GM23248 (cell line): Measurements from ENCODE around the gene LIMS2. TPM values are rescaled to one million over a fixed set of nuclear protein-coding genes. Genes with fewer than 3 reads are reported as not detected.

Experiments
- DNase-seq: peaks from one replicate; pipeline ENCODE4 v3.0.0-alpha.2; 2015
- H2AFZ ChIP-seq: fragments of 200-600 bp; sonication (generic); 2 replicates; pipeline ENCODE4 v1.6.1; 2016; ENCODE audit warnings: antibody characterized with exemption
- H3F3A ChIP-seq: fragments of 200-600 bp; sonication (generic); 2 replicates; pipeline ENCODE4 v1.6.1; 2016; ENCODE audit warnings: mild to moderate bottlenecking, antibody characterized with exemption, mixed run types; ENCODE audit not compliant: insufficient read depth
- H3K27ac ChIP-seq: fragments of 200-600 bp; sonication (generic); 2 replicates; pipeline ENCODE4 v1.5.1; 2016; ENCODE audit warnings: mild to moderate bottlenecking
- H3K27me3 ChIP-seq: fragments of 200-600 bp; sonication (generic); replicated peaks from 2 replicates; pipeline ENCODE4 v1.6.1; 2016; ENCODE audit warnings: mild to moderate bottlenecking; ENCODE audit not compliant: insufficient read depth
- H3K36me3 ChIP-seq: fragments of 200-600 bp; sonication (generic); 2 replicates; pipeline ENCODE4 v1.6.1; 2016; ENCODE audit warnings: low read depth, mild to moderate bottlenecking
- H3K4me1 ChIP-seq: fragments of 200-600 bp; sonication (generic); 2 replicates; pipeline ENCODE4 v1.6.1; 2016; ENCODE audit warnings: mild to moderate bottlenecking; ENCODE audit not compliant: insufficient read depth
- H3K4me2 ChIP-seq: fragments of 200-600 bp; sonication (generic); one replicate; pipeline ENCODE4 v1.6.1; 2016; ENCODE audit warnings: mild to moderate bottlenecking; ENCODE audit not compliant: unreplicated experiment
- H3K4me3 ChIP-seq: fragments of 200-600 bp; sonication (generic); 2 replicates; pipeline ENCODE4 v1.5.1; 2016; ENCODE audit warnings: mild to moderate bottlenecking
- H3K79me2 ChIP-seq: fragments of 200-600 bp; sonication (generic); 2 replicates; pipeline ENCODE4 v1.6.1; 2016; ENCODE audit warnings: mild to moderate bottlenecking; ENCODE audit not compliant: insufficient read depth
- H3K9ac ChIP-seq: fragments of 200-600 bp; sonication (generic); 2 replicates; pipeline ENCODE4 v1.6.1; 2016; ENCODE audit warnings: mild to moderate bottlenecking
- H3K9me2 ChIP-seq: fragments of 200-600 bp; sonication (generic); 2 replicates; pipeline ENCODE4 v1.6.1; 2016; ENCODE audit warnings: mixed run types, mild to moderate bottlenecking, moderate library complexity; ENCODE audit not compliant: insufficient read depth
- H3K9me3 ChIP-seq: fragments of 200-600 bp; sonication (generic); one replicate; pipeline ENCODE4 v1.6.1; 2017; ENCODE audit warnings: low read depth
- H4K20me1 ChIP-seq: fragments of 200-600 bp; sonication (generic); 2 replicates; pipeline ENCODE4 v1.6.0; 2016; ENCODE audit not compliant: insufficient read depth
- EZH2 ChIP-seq: fragments of 200-600 bp; sonication (generic); IDR thresholded peaks from 2 replicates; pipeline ENCODE4 v1.6.1; 2018; ENCODE audit warnings: antibody characterized with exemption, mild to moderate bottlenecking; ENCODE audit not compliant: insufficient read depth, poor library complexity, severe bottlenecking
- EZH2phosphoT487 ChIP-seq: fragments of 200-600 bp; sonication (generic); IDR thresholded peaks from 2 replicates; pipeline ENCODE4 v1.6.1; 2018; ENCODE audit warnings: antibody characterized with exemption, moderate library complexity, mild to moderate bottlenecking, low read depth; ENCODE audit not compliant: insufficient read depth
- WGBS, 2 experiments: methylation state at CpG; one replicate each; pipeline ENCODE4 v1.1.6; 2015 to 2017; ENCODE audit warnings: low lambda C conversion rate in 2 of 2, low coverage in 1 of 2; ENCODE audit errors: missing lambda C conversion rate in 2 of 2; 5-methylcytosine and 5-hydroxymethylcytosine counted together
- in situ Hi-C: fragments of 300-500 bp; cut with MboI; formaldehyde crosslinking; loops from 2 replicates; pipeline ENCODE4 v1.15.0; 2020
- polyA plus RNA-seq: library from polyadenylated mRNA; unstranded; fragments of >200 nt; fragmentation: Nextera tagmentation; extraction: Ambion mirVana; gene quantifications from 2 replicates; pipeline ENCODE4 v1.2.1, GENCODE V29; 2016
- total RNA-seq: library from RNA; depleted of rRNA; stranded (reverse); fragments of >200 nt; shearing (Covaris generic); gene quantifications from 2 replicates; pipeline ENCODE4 v1.2.3, GENCODE V29; 2014

Gene LIMS2
- total and polyA plus RNA-seq, 2 experiments from 2014 or later, result 7.2 to 30.4 TPM

- Histone ChIP-seq H3K9ac (no peak overlapping the region), H3K27ac (no peak overlapping the region), H3K79me2 (no peaks in the 10 kb centered on the region), H3F3A (no peaks in the 10 kb centered on the region), H3K4me3 (no peak overlapping the region), H3K36me3 (no peaks in the 10 kb centered on the region), H3K9me3 (no peaks in the 10 kb centered on the region), H2AFZ (no peak overlapping the region), H3K4me2 (no peak overlapping the region), H3K9me2 (no peaks in the 10 kb centered on the region), H3K27me3 (no peaks in the 10 kb centered on the region), H3K4me1 (no peaks in the 10 kb centered on the region), H4K20me1 (no peaks in the 10 kb centered on the region)
- WGBS, 2 experiments, result 87 to 93% methylated on average over 17 to 21 of the region's 21 CpGs
- DNase-seq, result no peak
- in situ Hi-C loops, result no loop called here
- TF ChIP-seq EZH2phosphoT487 (no peak), EZH2 (no peak)
These were observed 52.6 kb downstream of the LIMS2 start for GRCh38 chr2:127622561-127623387.

GRCh38 chr2:127621981-127622431, 53.3 kb downstream of the LIMS2 start:
- H3K4me2 ChIP-seq, result no peak overlapping the region
- no peak overlapping the region for H3K27ac ChIP-seq
- in situ Hi-C loops, result no loop called here
- no peaks in the 10 kb centered on the region for H3F3A ChIP-seq
- no peak overlapping the region for H2AFZ ChIP-seq
- no peaks in the 10 kb centered on the region for H3K27me3 ChIP-seq
- H3K4me3 ChIP-seq, result no peak overlapping the region
- H3K79me2 ChIP-seq, result no peaks in the 10 kb centered on the region
- no peaks in the 10 kb centered on the region for H3K9me3 ChIP-seq
- no peak overlapping the region for H3K9ac ChIP-seq
- no peaks in the 10 kb centered on the region for H3K9me2 ChIP-seq
- H4K20me1 ChIP-seq, result no peaks in the 10 kb centered on the region
- WGBS, 2 experiments, result 92 to 97% methylated on average over 11 to 15 of the region's 15 CpGs
- no peak for TF ChIP-seq EZH2
- no peak for TF ChIP-seq EZH2phosphoT487
- no peaks in the 10 kb centered on the region for H3K4me1 ChIP-seq
- no peak for DNase-seq
- no peaks in the 10 kb centered on the region for H3K36me3 ChIP-seq

- H3K9me3 ChIP-seq, result no peaks in the 10 kb centered on the region
- H3K36me3 ChIP-seq, result no peaks in the 10 kb centered on the region
- H3K4me3 ChIP-seq, result no peak overlapping the region
- no peaks in the 10 kb centered on the region for H3K4me1 ChIP-seq
- no peaks in the 10 kb centered on the region for H3F3A ChIP-seq
- TF ChIP-seq EZH2phosphoT487 (no peak), EZH2 (no peak)
- no peak overlapping the region for H3K27ac ChIP-seq
- DNase-seq, result no peak
- H3K79me2 ChIP-seq, result no peaks in the 10 kb centered on the region
- H3K27me3 ChIP-seq, result no peaks in the 10 kb centered on the region
- no peak overlapping the region for H3K4me2 ChIP-seq
- H4K20me1 ChIP-seq, result no peaks in the 10 kb centered on the region
- H3K9me2 ChIP-seq, result no peaks in the 10 kb centered on the region
- no peak overlapping the region for H2AFZ ChIP-seq
- in situ Hi-C loops, result no loop called here
- WGBS, 2 experiments, result 73 to 81% methylated on average over 3 of the region's 3 CpGs
- no peak overlapping the region for H3K9ac ChIP-seq
These were observed 54.5 kb downstream of the LIMS2 start for GRCh38 chr2:127620866-127621265.

DNA sequence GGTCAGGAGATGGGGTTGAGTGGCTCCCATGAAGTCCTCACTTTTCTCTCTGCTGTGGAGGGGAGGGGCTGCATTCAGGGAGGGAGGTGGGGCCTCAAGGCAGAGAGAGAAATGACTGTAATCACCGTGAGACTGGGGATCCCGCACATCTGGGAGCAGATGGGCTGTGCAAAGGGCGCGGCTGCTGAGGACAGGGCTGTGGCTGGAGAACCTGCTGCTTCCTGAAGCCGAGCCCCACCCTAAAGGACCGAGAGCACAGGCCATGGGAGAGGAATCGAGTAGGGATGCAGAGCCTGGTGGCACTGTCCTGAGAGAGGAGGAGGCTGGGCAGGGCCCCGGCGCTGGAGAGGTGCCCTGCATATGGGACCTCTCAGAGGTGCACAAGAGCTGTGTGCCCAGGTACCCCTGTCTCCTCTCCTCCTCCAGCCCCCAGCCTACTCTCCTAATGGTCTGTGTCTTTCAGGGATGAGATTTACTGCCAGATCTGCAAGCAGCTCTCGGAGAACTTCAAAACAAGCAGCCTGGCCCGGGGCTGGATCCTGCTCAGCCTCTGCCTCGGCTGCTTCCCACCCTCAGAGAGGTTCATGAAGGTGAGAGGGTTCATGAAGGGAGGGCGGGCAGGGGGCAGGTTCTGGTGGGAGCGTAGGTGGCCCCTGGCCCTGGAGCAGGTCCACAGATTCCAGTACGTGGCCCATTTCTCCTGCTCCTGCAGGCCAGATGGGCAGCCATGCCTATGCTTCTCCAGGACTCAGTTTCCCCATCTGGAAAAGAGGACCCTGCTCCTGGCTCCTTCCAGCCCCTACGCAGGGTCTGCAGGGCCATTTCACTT, 55.2 kb downstream of the LIMS2 start:
- H3K79me2 ChIP-seq, result no peaks in the 10 kb centered on the region
- H3K4me1 ChIP-seq, result peaks cover 4% of the 10 kb centered on the region
- H3K9me2 ChIP-seq, result no peaks in the 10 kb centered on the region
- in situ Hi-C loops, result no loop called here
- WGBS, 2 experiments, result 66 to 72% methylated on average over 13 to 16 of the region's 16 CpGs
- no peak overlapping the region for H3K4me3 ChIP-seq
- H3K9ac ChIP-seq, result no peak overlapping the region
- H3K36me3 ChIP-seq, result no peaks in the 10 kb centered on the region
- DNase-seq, result no peak
- TF ChIP-seq EZH2, result no peak
- no peak for TF ChIP-seq EZH2phosphoT487
- H3F3A ChIP-seq, result no peaks in the 10 kb centered on the region
- H3K4me2 ChIP-seq, result no peak overlapping the region
- no peaks in the 10 kb centered on the region for H4K20me1 ChIP-seq
- H3K27me3 ChIP-seq, result no peaks in the 10 kb centered on the region
- H2AFZ ChIP-seq, result no peak overlapping the region
- H3K9me3 ChIP-seq, result no peaks in the 10 kb centered on the region
- H3K27ac ChIP-seq, result no peak overlapping the region
